Karpas-422 (cell line): ENCODE measurements around the gene PPP1R10. TPM values are rescaled to one million over a fixed set of nuclear protein-coding genes. Genes with fewer than 3 reads are reported as not detected.

Source experiments
- DNase-seq: peaks from one replicate; pipeline ENCODE4 v3.0.0-alpha.2; 2015
- H2AFZ ChIP-seq: fragments of 200-600 bp; sonication (generic); 2 replicates; pipeline ENCODE4 v1.6.1; 2014; ENCODE audit warnings: antibody characterized with exemption, low read length, mixed read lengths
- H3K27ac ChIP-seq: fragments of 200-600 bp; sonication (generic); 2 replicates; pipeline ENCODE4 v1.5.1; 2014; ENCODE audit warnings: mild to moderate bottlenecking, low read length, moderate library complexity
- H3K27me3 ChIP-seq: fragments of 200-600 bp; sonication (generic); 2 replicates; pipeline ENCODE4 v1.6.1; 2014; ENCODE audit warnings: low read length, mixed read lengths
- H3K36me3 ChIP-seq: fragments of 200-600 bp; sonication (generic); 2 replicates; pipeline ENCODE4 v1.6.1; 2014; ENCODE audit warnings: low read length, mixed read lengths; ENCODE audit not compliant: insufficient read depth
- H3K4me1 ChIP-seq: fragments of 200-600 bp; sonication (generic); 2 replicates; pipeline ENCODE4 v1.6.1; 2014; ENCODE audit warnings: mild to moderate bottlenecking, low read length, mixed read lengths
- H3K4me2 ChIP-seq: fragments of 200-600 bp; sonication (generic); 2 replicates; pipeline ENCODE4 v1.6.1; 2014; ENCODE audit warnings: low read length, low read depth, mild to moderate bottlenecking; ENCODE audit not compliant: poor library complexity, severe bottlenecking
- H3K4me3 ChIP-seq: fragments of 200-600 bp; sonication (generic); 2 replicates; pipeline ENCODE4 v1.5.1; 2014; ENCODE audit warnings: mild to moderate bottlenecking, antibody characterized with exemption, low read length, mixed read lengths
- H3K79me2 ChIP-seq: fragments of 200-600 bp; sonication (generic); 2 replicates; pipeline ENCODE4 v1.6.1; 2014; ENCODE audit warnings: mild to moderate bottlenecking, low read length, mixed read lengths
- H3K9ac ChIP-seq: fragments of 200-600 bp; sonication (generic); 2 replicates; pipeline ENCODE4 v1.6.0; 2014; ENCODE audit warnings: low read length
- H3K9me2 ChIP-seq: fragments of 200-600 bp; sonication (generic), shearing (Covaris generic); replicated peaks from 2 replicates; pipeline ENCODE4 v1.6.0; 2014; ENCODE audit warnings: mild to moderate bottlenecking, low read length, moderate library complexity; ENCODE audit not compliant: insufficient read depth
- H3K9me3 ChIP-seq: fragments of 300-700, 200-600 bp; sonication (generic); 2 replicates; pipeline ENCODE4 v1.6.1; 2014; ENCODE audit warnings: low read length, mixed read lengths
- H4K20me1 ChIP-seq: fragments of 200-600 bp; sonication (generic); 2 replicates; pipeline ENCODE4 v1.6.1; 2014; ENCODE audit warnings: mild to moderate bottlenecking, antibody characterized with exemption, low read length, low read depth; ENCODE audit not compliant: insufficient read depth
- total RNA-seq: library from RNA; depleted of rRNA; stranded (reverse); fragments of >200 nt; shearing (Covaris generic); gene quantifications from 2 replicates; pipeline ENCODE4 v1.2.3, GENCODE V29; 2014; ENCODE audit warnings: low replicate concordance

PPP1R10 gene
- total RNA-seq, 1 experiment from 2014 or later, result 170 TPM

DNA sequence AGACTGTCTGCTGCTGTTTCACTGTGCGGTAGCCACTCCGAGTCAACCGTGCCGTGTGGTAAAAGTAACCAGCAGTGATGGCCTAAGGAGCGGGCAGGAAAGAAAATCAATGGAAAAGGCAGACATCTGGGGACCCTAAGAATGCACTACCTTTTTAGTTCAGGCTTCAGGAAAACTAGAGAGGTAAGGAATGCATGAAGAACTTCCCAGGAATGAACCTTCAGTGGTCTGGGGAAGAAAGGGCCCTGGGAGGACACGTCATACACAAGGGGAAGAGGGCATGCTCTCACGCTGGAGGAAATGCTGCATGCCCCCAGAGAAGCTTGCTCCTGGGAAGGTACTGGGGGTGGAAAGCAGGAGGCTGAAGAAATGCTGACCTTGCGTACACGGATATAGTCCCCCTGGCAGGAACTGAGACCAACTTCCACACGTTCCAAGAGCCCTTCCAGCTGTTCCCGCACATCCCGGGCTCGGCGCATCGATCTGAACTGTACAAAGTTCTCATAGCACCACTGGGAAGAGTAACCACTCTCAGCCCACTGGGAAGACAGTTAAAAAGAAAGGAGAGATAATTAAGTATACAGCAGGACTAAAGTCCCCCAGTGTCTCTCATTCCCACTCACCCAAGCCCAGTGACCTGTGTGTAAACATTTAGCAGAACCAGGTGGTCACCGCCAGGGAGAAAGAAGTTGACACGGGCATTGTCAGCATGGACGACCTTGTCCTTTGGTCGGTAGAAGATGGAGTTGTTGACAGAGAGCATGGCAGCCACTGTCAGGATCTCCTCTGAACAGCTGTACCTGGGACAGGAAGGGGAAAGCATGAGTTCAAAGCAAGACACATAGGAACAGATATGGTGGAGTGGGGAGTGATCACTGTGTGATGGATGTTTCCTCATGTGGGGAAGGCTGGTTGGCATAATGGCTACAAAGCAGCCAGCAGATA is 38.0 kb upstream of the PPP1R10 start:
- Histone ChIP-seq H3K4me1 (no peaks in the 10 kb centered on the region), H3K36me3 (peaks cover 27% of the 10 kb centered on the region), H3K4me2 (no peak overlapping the region), H2AFZ (no peak overlapping the region), H4K20me1 (no peaks in the 10 kb centered on the region), H3K27me3 (no peaks in the 10 kb centered on the region), H3K9ac (no peak overlapping the region), H3K9me2 (no peaks in the 10 kb centered on the region), H3K4me3 (no peak overlapping the region), H3K27ac (no peak overlapping the region), H3K9me3 (no peaks in the 10 kb centered on the region), H3K79me2 (no peaks in the 10 kb centered on the region)
- DNase-seq, result no peak

DNA sequence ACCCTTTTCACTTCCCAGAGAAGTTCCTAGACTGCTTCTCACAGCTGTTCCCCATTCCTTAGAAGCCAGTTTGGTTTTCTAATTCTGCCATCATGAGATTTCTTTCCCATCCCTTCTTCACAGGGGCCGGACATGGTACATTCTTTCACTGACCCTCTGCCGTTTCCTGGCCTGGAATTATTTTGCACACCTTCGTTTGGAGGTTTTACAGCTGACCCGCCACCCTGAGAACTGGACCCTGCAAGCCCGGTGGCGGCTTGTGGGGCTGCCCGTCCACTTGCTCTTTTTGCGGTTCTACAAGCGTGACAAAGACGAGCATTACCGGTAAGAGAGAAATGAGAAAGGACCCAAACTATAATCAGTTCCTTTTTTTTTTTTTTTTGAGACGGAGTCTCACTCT is 34.1 kb upstream of the PPP1R10 start:
- Histone ChIP-seq H3K79me2 (peaks cover 30% of the 10 kb centered on the region), H3K27ac (no peak overlapping the region), H4K20me1 (0 out of 2 replicates have a peak, but pooled peaks cover 3% of the 10 kb centered on the region), H2AFZ (no peak overlapping the region), H3K4me3 (no peak overlapping the region), H3K27me3 (no peaks in the 10 kb centered on the region), H3K4me2 (no peak overlapping the region), H3K4me1 (peaks cover 12% of the 10 kb centered on the region), H3K9me2 (no peaks in the 10 kb centered on the region), H3K9me3 (no peaks in the 10 kb centered on the region), H3K9ac (no peak overlapping the region), H3K36me3 (peaks cover 17% of the 10 kb centered on the region)
- no peak for DNase-seq

DNA sequence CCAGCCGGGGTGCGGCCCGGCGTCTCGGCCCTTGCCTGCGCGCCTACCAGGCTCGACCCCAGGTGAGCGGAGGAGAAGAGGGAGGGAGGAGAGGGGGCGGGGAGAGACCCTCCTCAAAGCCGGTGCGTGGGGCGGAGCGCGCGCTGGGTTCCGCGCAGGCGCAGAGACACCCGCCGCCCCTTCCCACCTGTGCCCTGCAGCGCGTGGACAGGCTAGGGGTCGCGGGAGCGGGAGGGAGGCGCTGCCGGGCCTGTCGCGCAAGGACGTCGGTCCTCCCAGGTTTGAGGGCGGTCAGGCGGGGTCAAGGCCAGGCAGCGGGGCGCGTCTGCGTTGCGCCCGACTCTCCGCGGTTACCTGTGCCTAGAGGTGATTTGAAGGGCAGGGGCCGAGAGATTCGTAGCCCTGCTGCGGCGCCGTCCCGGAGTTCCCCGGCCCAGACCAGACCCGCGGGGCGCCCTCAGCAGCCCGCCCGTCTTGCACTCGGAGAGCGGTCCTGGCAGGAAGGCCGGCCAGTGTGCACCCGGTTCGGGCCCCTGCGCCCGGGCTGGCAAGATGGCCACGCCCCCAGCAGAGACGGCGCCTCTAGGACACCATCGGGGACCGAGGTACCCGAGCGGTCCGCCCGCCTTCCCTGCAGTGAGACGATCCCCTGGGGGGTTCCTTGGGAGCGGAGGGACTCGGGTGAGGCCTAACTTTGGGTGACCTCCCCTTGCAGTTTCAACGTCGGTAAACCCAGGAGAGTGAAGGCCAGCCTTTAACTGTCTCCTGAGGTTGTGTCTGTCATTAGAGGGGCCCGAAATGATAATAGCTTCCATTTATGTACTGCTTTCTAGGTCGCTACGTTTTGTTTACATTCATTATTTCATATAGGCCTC is 30.4 kb upstream of the PPP1R10 start:
- DNase-seq, result peak; percentile 91
- peak overlapping the region; percentile 96 for H3K9ac ChIP-seq
- peak overlapping the region; percentile 85 for H3K4me3 ChIP-seq
- H2AFZ ChIP-seq, result peak overlapping the region; percentile 94
- peak overlapping the region; percentile 79 for H3K27ac ChIP-seq
- peaks cover 8% of the 10 kb centered on the region; the same call in 1 of the 2 replicates for H4K20me1 ChIP-seq
- H3K79me2 ChIP-seq, result peaks cover 54% of the 10 kb centered on the region
- H3K27me3 ChIP-seq, result no peaks in the 10 kb centered on the region
- peak overlapping the region; percentile 89 for H3K4me2 ChIP-seq
- no peaks in the 10 kb centered on the region for H3K9me2 ChIP-seq
- peaks cover 19% of the 10 kb centered on the region for H3K4me1 ChIP-seq
- no peaks in the 10 kb centered on the region for H3K9me3 ChIP-seq
- H3K36me3 ChIP-seq, result peaks cover 4% of the 10 kb centered on the region; the same call in 1 of the 2 replicates

DNA sequence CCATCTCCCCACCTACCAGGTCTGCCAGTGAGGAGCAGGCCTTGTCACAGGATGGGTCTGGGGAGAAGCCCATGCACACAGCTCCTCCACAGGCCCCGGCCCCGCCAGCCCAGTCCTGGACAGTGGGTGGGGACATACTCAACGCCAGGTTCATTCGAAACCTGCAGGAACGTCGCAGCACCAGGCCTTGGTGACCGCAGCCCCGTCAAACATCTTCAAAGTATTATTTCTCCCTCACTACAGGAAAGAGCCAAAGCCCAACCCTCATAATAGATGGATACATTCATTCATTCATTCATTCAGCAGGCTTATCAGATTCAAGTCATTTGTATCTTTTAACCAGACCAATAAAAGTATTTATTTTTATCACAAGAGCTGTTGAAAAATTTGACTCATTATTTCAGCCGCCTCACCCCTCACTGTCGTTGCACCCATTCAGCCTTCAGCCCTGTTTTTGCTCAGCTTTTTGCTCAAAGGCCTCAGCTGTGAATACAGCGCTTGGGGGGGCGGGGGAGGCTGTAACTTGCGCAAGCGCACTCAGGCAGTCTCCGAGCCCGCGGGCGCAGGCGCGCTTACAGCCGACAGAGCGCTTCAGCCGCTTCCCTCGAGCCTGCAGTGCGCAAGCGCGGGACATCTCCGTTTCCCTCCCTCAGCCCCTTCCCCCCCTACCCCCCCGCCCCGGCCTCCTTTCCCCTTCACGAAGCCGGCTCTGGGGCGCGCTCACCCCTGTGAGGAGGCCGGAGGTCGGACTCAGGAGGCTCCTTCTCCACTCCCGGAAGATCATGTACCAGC is 29.6 kb upstream of the PPP1R10 start, which contains the start of gene C6orf136:
TSS of gene C6orf136 (plus strand) at position 684 of the 792 bp plus-strand sequence. CDS start at position 783, 99 bp downstream.
- Histone ChIP-seq H3K4me1 (peaks cover 19% of the 10 kb centered on the region), H2AFZ (peak within 1 kb of the TSS; percentile 94), H3K4me2 (peak within 1 kb of the TSS; percentile 89), H3K79me2 (peaks cover 54% of the 10 kb centered on the region), H4K20me1 (peaks cover 8% of the 10 kb centered on the region; the same call in 1 of the 2 replicates), H3K27me3 (no peaks in the 10 kb centered on the region), H3K9me3 (no peaks in the 10 kb centered on the region), H3K36me3 (no peaks in the 10 kb centered on the region; the same call in 1 of the 2 replicates), H3K9ac (peak within 1 kb of the TSS; percentile 96), H3K9me2 (no peaks in the 10 kb centered on the region), H3K4me3 (peak within 1 kb of the TSS; percentile 85), H3K27ac (peak within 1 kb of the TSS; percentile 79)
- DNase-seq, result peak; percentile 97

DNA sequence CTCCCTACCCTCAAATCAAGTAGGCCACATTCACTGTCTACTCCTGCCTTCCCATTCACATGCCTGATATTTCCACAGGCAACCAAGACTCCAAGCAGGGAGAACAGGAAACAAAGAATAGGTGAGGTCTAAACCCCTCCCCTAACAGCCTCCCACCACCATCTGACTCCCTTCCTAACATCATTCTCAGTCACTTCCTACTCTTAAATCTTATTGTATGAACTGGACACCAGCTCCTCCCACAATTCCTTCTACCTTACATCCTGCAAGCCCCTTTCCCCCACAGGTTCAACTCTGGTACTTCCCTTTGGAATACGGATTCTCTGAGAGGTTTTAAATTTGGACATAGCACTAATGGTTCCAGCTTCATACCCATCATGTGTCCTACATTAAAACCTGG is 28.9 kb upstream of the PPP1R10 start:
- peaks cover 8% of the 10 kb centered on the region; the same call in 1 of the 2 replicates for H4K20me1 ChIP-seq
- H3K27me3 ChIP-seq, result no peaks in the 10 kb centered on the region
- peak overlapping the region; percentile 89 for H3K4me2 ChIP-seq
- H3K9me3 ChIP-seq, result no peaks in the 10 kb centered on the region
- no peak overlapping the region for H3K27ac ChIP-seq
- peaks cover 19% of the 10 kb centered on the region for H3K4me1 ChIP-seq
- peaks cover 54% of the 10 kb centered on the region for H3K79me2 ChIP-seq
- H3K4me3 ChIP-seq, result peak overlapping the region; percentile 85; the same call in 1 of the 2 replicates
- H3K36me3 ChIP-seq, result no peaks in the 10 kb centered on the region
- H3K9me2 ChIP-seq, result no peaks in the 10 kb centered on the region
- peak overlapping the region; percentile 50 for H3K9ac ChIP-seq
- no peak for DNase-seq
- H2AFZ ChIP-seq, result no peak overlapping the region

DNA sequence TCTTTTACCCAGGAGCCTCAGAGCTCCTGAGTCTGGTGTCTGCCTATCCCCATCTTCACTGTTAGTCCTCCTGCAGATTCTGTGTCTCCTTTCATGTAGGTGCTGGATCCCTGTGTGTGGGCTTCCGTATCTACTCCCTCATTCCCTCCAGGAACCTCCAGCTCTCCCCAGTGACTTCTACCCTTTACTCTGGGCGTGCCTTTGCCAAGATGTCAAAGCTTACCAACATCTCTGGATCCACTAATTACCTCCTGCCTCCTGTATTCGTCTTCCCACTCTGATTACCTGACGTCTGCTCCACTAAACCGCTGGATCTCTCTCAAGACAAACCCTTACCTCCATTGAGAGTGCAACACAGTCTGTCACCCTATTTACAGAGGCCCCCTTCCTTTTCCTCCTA is 27.7 kb upstream of the PPP1R10 start:
- peaks cover 19% of the 10 kb centered on the region for H3K4me1 ChIP-seq
- no peaks in the 10 kb centered on the region for H3K9me3 ChIP-seq
- H2AFZ ChIP-seq, result no peak overlapping the region
- 0 out of 2 replicates have a peak overlapping the region, but pooled peaks have one; percentile 14 for H3K9ac ChIP-seq
- H3K9me2 ChIP-seq, result no peaks in the 10 kb centered on the region
- H3K4me2 ChIP-seq, result no peak overlapping the region
- no peaks in the 10 kb centered on the region for H3K27me3 ChIP-seq
- H3K27ac ChIP-seq, result no peak overlapping the region
- H3K36me3 ChIP-seq, result no peaks in the 10 kb centered on the region
- no peak for DNase-seq
- H4K20me1 ChIP-seq, result peaks cover 8% of the 10 kb centered on the region; the same call in 1 of the 2 replicates
- H3K79me2 ChIP-seq, result peaks cover 53% of the 10 kb centered on the region
- H3K4me3 ChIP-seq, result no peak overlapping the region

DNA sequence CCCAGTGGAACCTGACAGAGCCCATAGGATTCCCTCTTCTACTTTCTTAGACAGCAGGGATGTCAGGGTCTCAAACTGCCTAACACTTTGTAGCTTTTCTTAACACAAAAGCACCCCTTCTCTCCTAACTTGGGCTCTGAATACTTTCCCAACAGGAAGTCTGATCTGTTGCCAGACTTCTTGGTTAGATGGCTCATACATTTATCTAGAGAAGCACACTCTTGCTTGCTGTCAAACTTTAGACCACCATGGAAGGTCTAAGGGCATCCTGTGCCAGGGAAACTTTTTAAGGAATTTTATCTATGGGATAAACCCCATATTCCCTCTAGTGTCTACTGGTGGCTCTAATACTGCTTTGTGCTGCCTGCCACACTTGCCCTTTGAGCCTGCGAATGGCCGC is 26.6 kb upstream of the PPP1R10 start:
- Histone ChIP-seq H3K4me2 (no peak overlapping the region), H3K9ac (no peak overlapping the region), H3K4me1 (peaks cover 19% of the 10 kb centered on the region), H2AFZ (no peak overlapping the region), H3K27me3 (no peaks in the 10 kb centered on the region), H3K4me3 (no peak overlapping the region), H3K79me2 (peaks cover 43% of the 10 kb centered on the region), H3K27ac (no peak overlapping the region), H3K9me3 (no peaks in the 10 kb centered on the region), H4K20me1 (peaks cover 8% of the 10 kb centered on the region; the same call in 1 of the 2 replicates), H3K36me3 (no peaks in the 10 kb centered on the region), H3K9me2 (no peaks in the 10 kb centered on the region)
- no peak for DNase-seq
